Activated T-helper 1 cell treated with anti-CD3 and anti-CD28 coated beads, Interleukin-12 subunit alpha, Interleukin-12 subunit beta, Interleukin-2, Interleukin-4 antibody, amounts not matched to agents 30 ng/mL and 10 ng/mL and 1 ng/mL, durations not matched to agents 14 hours and 24 hours and 36 hours (primary cell): Measurements from ENCODE around the gene MAST3. TPM values are rescaled to one million over a fixed set of nuclear protein-coding genes. Genes with fewer than 3 reads are reported as not detected.
A peak's percentile ranks its signal among the peaks of the same experiment; 100 is the strongest.

Experiments used
- DNase-seq: peaks from one replicate; pipeline ENCODE4 v3.0.0; 2021; ENCODE audit warnings: low spot score
- H3K27ac Mint-ChIP-seq: one replicate; pipeline ENCODE4 v1.8.0; 2021; ENCODE audit warnings: mild to moderate bottlenecking, mixed read lengths
- H3K27me3 Mint-ChIP-seq: one replicate; pipeline ENCODE4 v1.8.0; 2022; ENCODE audit warnings: mild to moderate bottlenecking, moderate library complexity, mixed read lengths; ENCODE audit not compliant: insufficient read depth
- H3K36me3 Mint-ChIP-seq: one replicate; pipeline ENCODE4 v1.8.0; 2021; ENCODE audit warnings: low read depth, mixed read lengths
- H3K4me1 Mint-ChIP-seq: one replicate; pipeline ENCODE4 v1.8.0; 2021; ENCODE audit warnings: low read depth, mixed read lengths
- H3K4me3 Mint-ChIP-seq: one replicate; pipeline ENCODE4 v1.8.0; 2021; ENCODE audit warnings: mild to moderate bottlenecking, moderate library complexity, mixed read lengths
- H3K9me3 Mint-ChIP-seq: one replicate; pipeline ENCODE4 v1.8.0; 2021; ENCODE audit warnings: mixed read lengths
- intact Hi-C: fragments of 100-400 bp; cut with micrococcal nuclease; formaldehyde crosslinking; loops from one replicate; pipeline ENCODE4 v1.15.1; 2024
- total RNA-seq: library from RNA; stranded (reverse); gene quantifications from 2 replicates; pipeline ENCODE4 v1.2.3, GENCODE V29; 2022

Gene MAST3
- total RNA-seq, 1 donor from 2014 or later, result 16.5 TPM

DNA sequence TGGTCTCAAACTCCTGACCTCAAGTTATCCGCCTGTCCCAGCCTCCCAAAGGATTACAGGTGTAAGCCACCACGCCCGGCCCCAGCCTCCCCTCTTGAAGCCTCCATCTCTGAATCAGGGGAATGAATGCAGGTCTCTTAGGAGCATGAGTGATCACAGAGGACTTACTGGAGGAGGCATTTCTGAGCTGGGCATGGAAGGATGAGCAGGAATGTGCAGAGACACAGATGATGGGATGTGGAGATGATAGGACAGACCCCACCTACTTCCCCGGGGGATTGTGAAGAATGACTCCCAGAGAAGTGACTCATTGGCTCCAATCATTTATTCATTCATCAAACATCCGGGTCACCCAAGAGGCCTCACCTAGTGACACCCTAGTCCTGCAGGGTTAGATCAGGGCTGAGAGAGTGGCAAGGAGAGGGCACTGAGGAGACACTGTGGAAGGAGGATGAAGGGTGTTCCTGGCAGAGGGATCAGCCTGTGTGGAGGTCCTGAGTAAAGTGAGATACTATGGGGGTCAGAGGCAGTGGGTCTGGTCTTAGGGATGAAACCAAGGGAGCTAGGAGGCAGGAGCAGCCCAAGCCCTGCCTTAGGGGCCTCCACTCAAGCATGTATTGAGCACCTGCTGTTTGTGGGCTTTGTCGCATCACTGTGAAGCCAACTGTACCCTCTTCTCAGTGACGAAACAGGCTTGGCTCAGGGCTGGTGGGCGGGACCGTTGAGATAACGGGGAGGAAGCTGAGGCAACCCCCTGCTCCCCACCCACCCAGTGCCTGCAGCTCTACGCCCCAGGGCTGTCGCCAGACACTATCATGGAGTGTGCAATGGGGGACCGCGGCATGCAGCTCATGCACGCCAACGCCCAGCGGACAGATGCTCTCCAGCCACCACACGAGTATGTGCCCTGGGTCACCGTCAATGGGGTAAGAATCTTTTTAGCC, 79.1 kb downstream of the MAST3 start:
- Mint-ChIP-seq H3K36me3 (peaks cover 30% of the 10 kb centered on the region), H3K4me3 (no peak overlapping the region)

DNA sequence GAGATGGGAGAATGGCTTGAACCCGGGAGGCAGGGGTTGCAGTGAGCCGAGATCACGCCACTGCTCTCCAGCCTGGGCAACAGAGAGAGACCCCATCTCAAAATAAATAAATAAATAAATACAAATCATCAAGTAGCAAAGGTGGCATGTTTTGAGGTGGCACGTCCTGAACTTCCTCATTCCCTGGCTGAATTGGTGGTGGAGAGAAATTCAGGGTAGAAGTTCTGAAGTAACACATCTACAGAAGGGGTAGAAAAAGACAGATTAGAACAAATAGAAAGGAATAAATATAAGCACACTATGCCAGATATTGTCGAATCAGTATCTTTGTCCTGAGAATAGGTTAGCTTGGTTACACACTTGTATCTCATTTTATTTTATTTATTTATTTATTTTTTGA, 82.4 kb downstream of the MAST3 start:
- intact Hi-C loops, result no loop called here
- Mint-ChIP-seq H3K9me3 (no peaks in the 10 kb centered on the region), H3K4me1 (peaks cover 9% of the 10 kb centered on the region), H3K4me3 (no peak overlapping the region), H3K27me3 (no peaks in the 10 kb centered on the region), H3K27ac (no peak overlapping the region), H3K36me3 (peaks cover 28% of the 10 kb centered on the region)
- DNase-seq, result no peak

More for the DNA sequence above, 79.1 kb downstream of the MAST3 start:
- H3K4me1 Mint-ChIP-seq, result peaks cover 27% of the 10 kb centered on the region
- H3K9me3 Mint-ChIP-seq, result no peaks in the 10 kb centered on the region
- H3K27me3 Mint-ChIP-seq, result peaks cover 3% of the 10 kb centered on the region
- no peak overlapping the region for H3K27ac Mint-ChIP-seq
- DNase-seq, result no peak
- intact Hi-C loops, result no loop called here

DNA sequence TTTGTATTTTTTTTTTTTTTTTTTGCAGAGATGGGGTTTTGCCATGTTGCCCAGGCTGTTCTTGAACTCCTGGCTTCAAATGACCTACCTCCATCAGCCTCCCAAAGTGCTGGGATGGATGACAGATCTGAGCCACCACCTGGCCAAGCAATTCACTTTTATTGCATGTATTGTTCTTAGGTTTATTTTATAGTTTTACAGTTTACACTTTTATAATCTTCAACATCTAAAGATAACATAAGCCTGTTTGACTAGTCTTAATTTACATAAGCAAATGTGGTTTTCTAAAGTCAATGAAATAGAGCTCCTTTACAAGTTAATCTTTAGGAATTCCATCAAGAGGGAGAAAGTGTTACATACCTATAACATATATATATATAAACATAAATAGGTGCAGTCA, 86.0 kb downstream of the MAST3 start:
- H3K4me1 Mint-ChIP-seq, result no peaks in the 10 kb centered on the region
- H3K27ac Mint-ChIP-seq, result no peak overlapping the region
- no peaks in the 10 kb centered on the region for H3K9me3 Mint-ChIP-seq
- no peak for DNase-seq
- intact Hi-C loops, result no loop called here
- no peaks in the 10 kb centered on the region for H3K27me3 Mint-ChIP-seq
- no peak overlapping the region for H3K4me3 Mint-ChIP-seq
- peaks cover 3% of the 10 kb centered on the region for H3K36me3 Mint-ChIP-seq

DNA sequence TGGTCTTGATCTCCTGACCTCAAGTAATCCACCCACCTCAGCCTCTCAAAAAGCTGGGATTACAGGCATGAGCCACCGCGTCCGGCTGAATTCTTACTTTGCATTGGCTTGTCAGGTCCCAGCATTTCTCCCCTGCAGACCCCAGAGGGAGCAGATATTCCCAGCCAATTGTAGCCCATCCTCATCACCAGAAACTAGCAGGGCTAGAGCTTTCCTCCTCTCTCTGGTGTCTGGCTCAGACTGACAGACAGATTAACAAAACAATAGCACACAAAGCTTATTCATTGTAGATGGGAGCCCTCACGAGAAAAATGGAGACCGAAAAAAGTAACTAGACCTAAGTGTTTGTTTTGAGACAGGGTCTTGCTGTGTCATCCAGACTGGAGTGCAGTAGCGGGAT, 88.0 kb downstream of the MAST3 start:
- Mint-ChIP-seq H3K4me3 (no peak overlapping the region), H3K4me1 (no peaks in the 10 kb centered on the region), H3K9me3 (no peaks in the 10 kb centered on the region), H3K27ac (no peak overlapping the region), H3K36me3 (no peaks in the 10 kb centered on the region), H3K27me3 (no peaks in the 10 kb centered on the region)
- intact Hi-C loops, result no loop called here
- no peak for DNase-seq

DNA sequence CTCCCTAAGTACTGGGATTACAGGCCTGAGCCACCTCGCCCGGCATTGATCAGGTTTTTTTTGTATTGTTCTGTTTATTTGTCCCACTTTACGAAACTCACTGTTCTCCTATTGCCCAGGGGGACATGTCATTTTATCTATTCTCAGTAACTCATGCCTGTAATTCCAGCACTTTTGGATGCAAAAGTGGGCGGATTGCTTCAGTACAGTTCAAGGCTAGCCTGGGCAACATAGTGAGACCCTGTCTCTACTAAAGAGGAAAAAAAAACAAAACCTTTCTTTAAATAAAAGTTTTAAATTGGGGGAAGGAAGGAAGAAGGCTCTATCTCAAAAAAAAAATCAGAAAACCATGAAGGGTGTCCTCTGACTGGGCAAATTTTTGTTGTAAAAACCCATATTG, 92.7 kb downstream of the MAST3 start:
- H3K4me3 Mint-ChIP-seq, result no peak overlapping the region
- DNase-seq, result no peak
- H3K27ac Mint-ChIP-seq, result no peak overlapping the region
- peaks cover 20% of the 10 kb centered on the region for H3K4me1 Mint-ChIP-seq
- no peaks in the 10 kb centered on the region for H3K9me3 Mint-ChIP-seq
- no peaks in the 10 kb centered on the region for H3K36me3 Mint-ChIP-seq
- H3K27me3 Mint-ChIP-seq, result no peaks in the 10 kb centered on the region
- intact Hi-C loops, result loop anchor here (5.0 kb wide), 3 partner anchors 42 to 352 kb away; partner anchors contain the start of genes FKBP8 and SSBP4

DNA sequence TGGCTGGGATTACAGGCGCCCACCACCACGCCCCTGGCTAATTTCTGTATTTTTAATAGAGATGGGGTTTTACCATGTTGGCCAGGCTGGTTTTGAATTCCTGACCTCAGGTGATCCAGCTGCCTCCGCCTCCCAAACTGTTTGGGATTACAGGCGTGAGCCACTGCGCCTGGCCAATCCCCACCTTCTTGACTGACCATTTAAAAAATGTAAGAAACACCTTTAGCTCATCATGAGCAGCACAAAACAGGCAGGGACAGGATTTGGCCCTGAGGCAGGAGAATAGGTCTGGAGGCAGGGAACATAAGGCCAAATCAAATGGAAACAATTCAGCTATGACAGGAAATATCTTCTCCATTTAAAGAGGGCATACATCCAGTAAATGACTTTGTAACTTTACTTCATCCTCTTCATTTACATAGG, 94.1 kb downstream of the MAST3 start:
- Mint-ChIP-seq H3K4me3 (peak overlapping the region; percentile 83), H3K36me3 (no peaks in the 10 kb centered on the region), H3K9me3 (no peaks in the 10 kb centered on the region), H3K27ac (peak overlapping the region; percentile 90), H3K4me1 (peaks cover 20% of the 10 kb centered on the region), H3K27me3 (no peaks in the 10 kb centered on the region)
- no peak for DNase-seq
- intact Hi-C loops, result loop anchor here (1.0 to 5.0 kb wide), 9 partner anchors 18 to 351 kb away; partner anchors contain the start of genes FKBP8, IFI30, JUND and LSM4

DNA sequence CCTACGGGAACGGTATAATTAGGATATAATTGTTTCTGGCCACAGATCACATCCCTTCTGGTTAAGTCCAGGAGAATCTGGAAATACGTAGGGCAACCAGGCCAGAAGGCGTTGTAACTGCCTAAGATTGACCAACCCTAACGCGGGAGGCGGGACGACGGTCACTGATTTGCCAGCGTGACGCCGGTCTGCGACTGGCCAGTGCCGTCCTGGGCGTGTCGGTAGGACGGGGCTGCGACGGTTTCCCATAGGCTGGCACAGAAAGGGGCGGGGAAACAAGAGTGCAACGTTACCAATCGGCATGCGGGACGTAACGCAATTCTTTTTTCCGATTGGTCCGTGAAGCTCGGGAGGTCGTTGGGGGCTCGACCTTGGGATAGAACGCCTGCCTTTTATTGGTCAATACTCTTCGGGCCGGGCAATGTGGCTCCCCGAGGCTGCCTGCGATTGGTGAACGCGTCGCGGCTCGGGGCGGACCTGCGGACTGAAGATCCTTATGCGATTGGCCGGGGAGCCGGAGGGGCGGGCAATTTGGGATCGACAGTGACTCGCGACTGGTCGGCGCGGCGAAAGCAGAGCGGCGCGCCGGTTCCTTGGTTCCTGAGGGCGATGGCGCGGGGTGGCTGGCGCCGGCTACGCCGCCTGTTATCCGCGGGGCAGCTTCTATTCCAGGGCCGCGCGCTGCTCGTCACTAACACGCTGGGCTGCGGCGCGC, 95.3 kb downstream of the MAST3 start, which contains the start of gene MPV17L2:
MPV17L2 (plus strand) TSS at position 546 of the 715 bp plus-strand sequence; CDS start at position 610, 64 bp downstream.
- H3K27me3 Mint-ChIP-seq, result no peaks in the 10 kb centered on the region
- no peaks in the 10 kb centered on the region for H3K9me3 Mint-ChIP-seq
- peaks cover 20% of the 10 kb centered on the region for H3K4me1 Mint-ChIP-seq
- intact Hi-C loops, result loop anchor here (1.0 to 5.0 kb wide), 12 partner anchors 11 to 349 kb away; partner anchors contain the start of genes ELL, FKBP8, IFI30 and JUND
- H3K36me3 Mint-ChIP-seq, result no peaks in the 10 kb centered on the region
- peak within 1 kb of the TSS; percentile 90 for H3K27ac Mint-ChIP-seq
- H3K4me3 Mint-ChIP-seq, result peak within 1 kb of the TSS; percentile 83
- DNase-seq, result peak; percentile 99

DNA sequence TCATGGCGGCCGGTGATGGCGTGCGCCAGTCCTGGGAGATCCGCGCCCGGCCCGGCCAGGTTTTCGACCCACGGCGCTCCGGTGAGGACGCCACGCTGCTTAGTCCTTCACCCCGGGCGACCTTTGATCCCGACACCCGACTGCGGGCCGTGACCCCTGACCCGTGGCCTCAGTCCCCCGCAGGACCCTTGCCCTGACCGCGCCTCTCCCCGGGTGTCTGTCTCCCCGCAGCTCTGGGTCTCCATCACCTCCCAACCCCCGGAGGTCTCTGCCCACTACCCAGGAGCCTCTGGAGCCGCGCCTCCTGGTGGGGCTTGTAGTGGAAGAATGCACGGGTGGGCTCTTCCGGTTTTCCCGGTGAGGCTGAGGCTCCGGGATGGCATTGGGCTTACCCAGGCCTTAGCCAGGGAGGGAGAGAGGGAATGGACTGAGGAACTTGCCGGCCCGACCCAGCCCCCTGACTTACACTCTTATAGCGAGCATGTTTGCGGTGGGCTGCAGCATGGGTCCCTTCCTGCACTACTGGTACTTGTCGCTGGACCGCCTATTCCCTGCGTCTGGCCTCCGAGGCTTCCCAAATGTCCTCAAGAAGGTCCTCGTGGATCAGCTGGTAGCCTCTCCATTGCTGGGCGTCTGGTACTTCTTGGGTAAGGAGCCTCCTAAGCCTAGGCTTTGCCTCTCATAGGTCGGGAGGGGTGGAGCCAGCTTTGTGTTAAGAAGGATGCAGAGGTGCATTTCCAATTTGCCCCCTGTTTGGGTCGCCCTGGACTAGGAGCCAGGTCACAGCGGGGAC, 96.0 kb downstream of the MAST3 start:
- H3K27me3 Mint-ChIP-seq, result no peaks in the 10 kb centered on the region
- peaks cover 20% of the 10 kb centered on the region for H3K4me1 Mint-ChIP-seq
- H3K27ac Mint-ChIP-seq, result peak overlapping the region; percentile 90
- H3K36me3 Mint-ChIP-seq, result peaks cover 7% of the 10 kb centered on the region
- H3K9me3 Mint-ChIP-seq, result no peaks in the 10 kb centered on the region
- H3K4me3 Mint-ChIP-seq, result peak overlapping the region; percentile 83
- no peak for DNase-seq
- intact Hi-C loops, result loop anchor here (1.0 to 5.0 kb wide), 8 partner anchors 11 to 443 kb away; partner anchors contain the start of genes ELL, FKBP8, JUND and RAB3A

DNA sequence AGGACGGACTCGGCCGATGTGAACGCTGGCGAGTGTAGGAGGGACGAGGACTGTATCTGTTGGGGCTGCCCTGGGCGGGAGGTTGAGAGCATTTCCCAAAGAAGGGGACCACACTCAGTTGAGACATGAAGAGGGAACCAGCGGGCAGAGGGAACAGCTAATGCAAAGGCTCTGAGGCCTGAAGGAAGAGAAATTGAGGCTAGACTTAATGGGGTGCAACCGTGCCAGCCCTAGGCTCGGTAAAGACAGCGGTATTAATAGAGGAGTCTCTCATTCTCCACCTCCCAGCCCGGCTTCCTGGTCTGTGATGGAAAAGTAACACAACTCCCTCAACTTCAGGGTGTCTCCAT, 96.6 kb downstream of the MAST3 start:
- Mint-ChIP-seq H3K36me3 (peaks cover 8% of the 10 kb centered on the region), H3K9me3 (no peaks in the 10 kb centered on the region), H3K4me1 (peaks cover 20% of the 10 kb centered on the region), H3K27me3 (no peaks in the 10 kb centered on the region), H3K27ac (no peak overlapping the region), H3K4me3 (peak overlapping the region; percentile 83)
- no peak for DNase-seq
- intact Hi-C loops, result loop anchor here (1.0 to 5.0 kb wide), 4 partner anchors 38 to 442 kb away; partner anchors contain the start of genes FKBP8 and SSBP4

DNA sequence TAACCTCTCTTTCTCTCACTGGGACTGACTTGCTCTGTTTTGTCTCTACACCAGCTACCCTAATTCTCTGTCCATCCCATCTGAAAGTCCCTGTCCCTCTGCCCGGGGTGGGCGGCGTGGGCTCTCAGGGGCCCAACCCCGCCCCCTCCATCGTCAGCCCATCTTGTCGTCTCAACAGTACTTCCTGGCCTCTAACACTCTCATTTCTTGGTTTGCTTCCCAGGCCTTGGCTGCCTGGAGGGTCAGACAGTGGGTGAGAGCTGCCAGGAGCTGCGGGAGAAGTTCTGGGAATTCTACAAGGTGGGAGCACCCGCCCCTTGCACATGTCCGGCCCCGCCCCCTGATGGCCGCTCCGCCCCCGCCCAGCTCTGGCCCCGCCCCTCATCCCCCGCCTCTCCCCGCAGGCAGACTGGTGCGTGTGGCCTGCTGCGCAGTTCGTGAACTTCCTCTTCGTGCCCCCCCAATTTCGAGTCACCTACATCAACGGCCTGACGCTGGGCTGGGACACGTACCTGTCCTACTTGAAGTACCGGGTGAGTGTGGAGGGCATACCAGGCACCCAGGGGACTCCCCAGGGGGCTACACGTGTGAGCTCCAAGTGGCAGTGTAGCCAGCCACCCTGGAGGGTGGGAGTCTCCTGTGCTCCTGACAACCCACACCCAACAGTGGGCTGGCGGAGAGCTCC, 97.1 kb downstream of the MAST3 start:
- peak overlapping the region; percentile 83 for H3K4me3 Mint-ChIP-seq
- intact Hi-C loops, result loop anchor here (1.0 to 5.0 kb wide), 4 partner anchors 38 to 442 kb away; partner anchors contain the start of genes FKBP8 and SSBP4
- H3K36me3 Mint-ChIP-seq, result peaks cover 9% of the 10 kb centered on the region
- no peaks in the 10 kb centered on the region for H3K9me3 Mint-ChIP-seq
- DNase-seq, result no peak
- no peaks in the 10 kb centered on the region for H3K27me3 Mint-ChIP-seq
- peak overlapping the region; percentile 44 for H3K27ac Mint-ChIP-seq
- peaks cover 20% of the 10 kb centered on the region for H3K4me1 Mint-ChIP-seq

DNA sequence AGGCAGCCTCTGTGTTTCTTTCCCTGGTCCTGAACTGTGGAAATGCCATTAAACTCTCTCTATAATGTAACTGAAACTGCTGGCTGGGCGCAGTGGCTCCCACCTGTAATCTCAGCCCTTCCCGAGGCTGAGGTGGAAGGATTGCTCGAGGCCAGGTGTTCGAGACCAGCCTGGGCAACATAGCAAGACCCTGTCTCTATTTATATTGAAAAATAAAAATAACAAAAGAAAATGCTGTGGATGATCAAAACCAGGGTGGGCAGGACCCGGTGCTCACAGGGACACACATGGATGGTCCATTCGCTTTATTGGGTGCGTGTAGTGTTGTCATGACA, 98.9 kb downstream of the MAST3 start:
- Mint-ChIP-seq H3K36me3 (peaks cover 11% of the 10 kb centered on the region), H3K9me3 (no peaks in the 10 kb centered on the region), H3K4me1 (peaks cover 20% of the 10 kb centered on the region), H3K27me3 (no peaks in the 10 kb centered on the region), H3K4me3 (no peak overlapping the region), H3K27ac (no peak overlapping the region)
- intact Hi-C loops, result no loop called here
- no peak for DNase-seq

DNA sequence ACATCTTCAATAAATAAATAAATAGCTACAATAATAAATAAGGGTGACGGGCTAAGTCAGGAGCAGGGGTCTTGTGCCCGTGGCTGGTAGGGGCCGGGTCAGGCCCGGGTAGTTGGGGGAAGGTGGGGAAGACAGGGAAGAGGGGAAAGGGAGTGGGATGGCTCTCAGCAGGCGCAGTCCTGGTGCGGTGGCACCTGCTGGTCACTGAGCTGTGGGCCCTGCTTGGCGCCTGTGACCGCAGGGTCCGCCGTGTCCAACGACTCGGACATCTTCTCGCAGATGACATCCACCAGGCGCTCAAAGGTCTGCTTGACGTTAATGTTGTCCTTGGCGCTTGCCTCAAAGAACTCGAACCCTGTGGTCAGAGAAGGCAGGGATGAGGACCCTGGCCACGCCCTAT, 99.7 kb downstream of the MAST3 start:
- Mint-ChIP-seq H3K9me3 (no peaks in the 10 kb centered on the region), H3K4me3 (no peak overlapping the region), H3K27me3 (no peaks in the 10 kb centered on the region), H3K36me3 (peaks cover 12% of the 10 kb centered on the region), H3K27ac (no peak overlapping the region), H3K4me1 (peaks cover 15% of the 10 kb centered on the region)
- DNase-seq, result no peak
- intact Hi-C loops, result no loop called here
